ENCODE data around the gene AXDND1. TPM values are rescaled to one million over a fixed set of nuclear protein-coding genes. Genes with fewer than 3 reads are reported as not detected.

The AXDND1 gene
- total and polyA plus RNA-seq, 2 of the 8 experiments (the other 6 are each of a cell fraction or from before 2014, with no cell fraction given): 0.61 TPM; not detected in 1

DNA sequence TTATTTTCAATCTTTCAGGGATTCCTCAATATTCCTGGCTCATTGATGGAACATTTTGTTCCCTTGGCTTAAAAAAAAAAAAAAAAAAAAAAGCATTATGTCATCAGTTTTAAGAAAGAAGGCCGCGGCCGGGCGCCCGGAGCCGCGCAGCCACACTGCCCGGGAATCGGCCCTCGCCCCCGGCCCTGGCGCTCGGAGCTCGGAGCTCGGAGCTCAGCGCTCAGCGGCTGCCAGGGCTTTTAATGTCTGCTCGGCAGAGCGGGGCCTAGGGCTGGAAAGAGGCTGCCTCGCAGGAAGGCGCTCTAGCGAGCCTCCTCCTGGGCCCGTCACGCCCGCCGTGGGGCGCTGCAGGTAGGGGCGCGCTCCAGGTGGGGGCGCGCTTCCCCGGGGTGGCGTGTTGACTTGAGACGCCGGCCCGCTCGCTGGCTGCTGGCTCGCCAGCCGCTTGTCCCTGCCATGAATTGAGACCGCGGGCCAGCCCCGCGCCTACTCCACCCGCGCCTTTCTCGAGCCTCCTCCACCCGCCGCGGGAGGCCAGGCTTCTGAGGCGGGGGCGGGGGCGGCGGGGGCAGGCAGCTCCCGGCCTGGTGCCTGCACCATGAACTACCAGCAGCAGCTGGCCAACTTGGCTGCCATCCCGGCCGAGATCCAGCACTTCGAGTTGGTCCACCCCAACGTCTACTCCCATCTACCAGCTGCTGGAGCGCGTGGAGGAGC lies 220.5 kb downstream of the AXDND1 start:
- peak overlapping the region; percentile 3 to 53 (median 14); a peak in 6 of 8 replicates for H3K4me3 ChIP-seq (ENCODE audit: extremely low read depth in 1 of 4, insufficient read depth in 2 of 4, low read depth in 3 of 4, low read length in 4 of 4)
- CTCF ChIA-PET (ENCODE audit: partially characterized antibody): interaction anchor here (0.7 to 2.0 kb wide), 11 partner anchors 9 to 442 kb away, joined by 3 to 10 read pairs (median 3); partner anchors contain the start of gene NPHS2
- H2BK120ac ChIP-seq (replicated peaks; ENCODE audit: low read depth, low read length): no peak overlapping the region
- 21% methylated on average over 29 of the region's 60 CpGs; no CpG with 5 or more reads in 1 of the 2 experiments for WGBS, 2 experiments (ENCODE audit: extremely low coverage in 1 of 2, insufficient coverage in 1 of 2, insufficient read length in 1 of 2, insufficient replicate concordance in 2 of 2, low coverage in 1 of 2, low lambda C conversion rate in 2 of 2, missing lambda C conversion rate in 1 of 2)
- H3K23me2 ChIP-seq (ENCODE audit: low read depth, low read length): no peaks in the 10 kb centered on the region
- H3K14ac ChIP-seq (ENCODE audit: insufficient read length): no peak overlapping the region
- no peak overlapping the region for H3K4ac ChIP-seq (replicated peaks; ENCODE audit: insufficient read length, low read depth, low read length)
- no peak overlapping the region for H2BK5ac ChIP-seq (ENCODE audit: low read depth, low read length)
- H3K56ac ChIP-seq (replicated peaks; ENCODE audit: insufficient read length, low read depth, low read length): no peak overlapping the region
- H3K18ac ChIP-seq (ENCODE audit: extremely low read depth, low read length): no peak overlapping the region; the same call in 1 of the 2 replicates
- H3K79me1 ChIP-seq (ENCODE audit: low read depth, low read length): no peaks in the 10 kb centered on the region
- H4K5ac ChIP-seq (ENCODE audit: insufficient read length, low read depth, low read length): no peak overlapping the region
- H2BK20ac ChIP-seq (ENCODE audit: low read length): no peak overlapping the region
- FAIRE-seq: no peak
- peaks cover 11 to 37% (median 28%) of the 10 kb centered on the region in 4 experiments for H3K27me3 ChIP-seq (replicated peaks in 1 of 4; ENCODE audit: control insufficient read depth in 3 of 4, extremely low read depth in 1 of 4, insufficient read depth in 3 of 4, low read length in 3 of 4)
- no peak overlapping the region for H2AFZ ChIP-seq (ENCODE audit: low read length)
- POLR2A ChIA-PET (ENCODE audit: partially characterized antibody): interaction anchor here (0.5 to 1.1 kb wide), 2 partner anchors 34 to 350 kb away, joined by 3 read pairs; no protein-coding TSS in a partner anchor
- H4K91ac ChIP-seq (replicated peaks; ENCODE audit: insufficient read length, low read length): no peak overlapping the region
- peaks cover 0 to 4% (median 2%) of the 10 kb centered on the region in 4 experiments; a peak in 2 of 7 replicates for H3K4me1 ChIP-seq (replicated peaks in 1 of 4; ENCODE audit: control insufficient read depth in 3 of 4, insufficient read depth in 4 of 4, low read length in 3 of 4)
- peak overlapping the region; percentile 4; the same call in 1 of the 2 replicates for H2BK12ac ChIP-seq (ENCODE audit: low read depth, low read length)
- H3K9ac ChIP-seq (replicated peaks in 1 of 4; ENCODE audit: extremely low read depth in 1 of 4, low read depth in 3 of 4, low read length in 3 of 4): no peak overlapping the region; a peak in 2 of 7 replicates
- H3K4me2 ChIP-seq (ENCODE audit: insufficient read depth in 1 of 2, low read depth in 2 of 2, low read length in 2 of 2): peak overlapping the region; percentile 27 to 60; a peak in 3 of 4 replicates
- no peaks in the 10 kb centered on the region for H3K36me3 ChIP-seq (ENCODE audit: control insufficient read depth in 2 of 4, insufficient read depth in 4 of 4, low read length in 3 of 4)
- peak in 1 of 2 experiments; percentile 84 for DNase-seq (ENCODE audit: low read depth in 1 of 2, low spot score in 2 of 2)
- H4K20me1 ChIP-seq (replicated peaks in 1 of 2; ENCODE audit: control insufficient read depth in 1 of 2, insufficient read depth in 2 of 2, low read length in 2 of 2): no peaks in the 10 kb centered on the region
- no peaks in the 10 kb centered on the region for H3K79me2 ChIP-seq (ENCODE audit: control insufficient read depth in 1 of 2, insufficient read depth in 2 of 2, low read length in 2 of 2)
- no peak overlapping the region for H3K23ac ChIP-seq (ENCODE audit: insufficient read length)
- H3K9me3 ChIP-seq (ENCODE audit: insufficient read depth in 2 of 2, low read depth in 1 of 2, low read length in 1 of 2): peaks cover 3% of the 10 kb centered on the region in 2 experiments; a peak in 2 of 4 replicates
- H2AK5ac ChIP-seq (ENCODE audit: low read depth, low read length): no peak overlapping the region
- no peak overlapping the region for H2BK15ac ChIP-seq (ENCODE audit: low read length)
- H3K27ac ChIP-seq (ENCODE audit: low read depth, low read length): no peak overlapping the region
- H4K8ac ChIP-seq (ENCODE audit: extremely low read depth, insufficient read depth, low read length): peak overlapping the region; percentile 35; the same call in 1 of the 2 replicates
- TF ChIP-seq RNF2 (IDR thresholded peaks at IDR 0.05; ENCODE audit: borderline replicate concordance, low read depth, low read length, missing control alignments, poor library complexity, severe bottlenecking) (no peak), EP300 (IDR thresholded peaks at IDR 0.05; ENCODE audit: borderline replicate concordance in 1 of 2, low read depth in 2 of 2, low read length in 2 of 2) (no peak), EZH2 (IDR thresholded peaks at IDR 0.05; ENCODE audit: low read depth, low read length, severe bottlenecking) (peak; percentile 43), SIN3A (conservative IDR thresholded peaks at IDR 0.05 in 1 of 2, IDR thresholded peaks at IDR 0.05 in 1 of 2; ENCODE audit: low read depth in 1 of 2, low read length in 2 of 2) (no peak), RAD21 (IDR thresholded peaks at IDR 0.05 in 1 of 2, conservative IDR thresholded peaks at IDR 0.05 in 1 of 2; ENCODE audit: low read depth in 2 of 2, low read length in 2 of 2) (peak; percentile 38 to 54; a peak in 3 of 4 replicates)
- TF ChIP-seq, protein P1, sequence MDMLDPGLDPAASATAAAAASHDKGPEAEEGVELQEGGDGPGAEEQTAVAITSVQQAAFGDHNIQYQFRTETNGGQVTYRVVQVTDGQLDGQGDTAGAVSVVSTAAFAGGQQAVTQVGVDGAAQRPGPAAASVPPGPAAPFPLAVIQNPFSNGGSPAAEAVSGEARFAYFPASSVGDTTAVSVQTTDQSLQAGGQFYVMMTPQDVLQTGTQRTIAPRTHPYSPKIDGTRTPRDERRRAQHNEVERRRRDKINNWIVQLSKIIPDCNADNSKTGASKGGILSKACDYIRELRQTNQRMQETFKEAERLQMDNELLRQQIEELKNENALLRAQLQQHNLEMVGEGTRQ (IDR thresholded peaks at IDR 0.05; ENCODE audit: low read length): no peak
- TF ChIP-seq, protein P2, sequence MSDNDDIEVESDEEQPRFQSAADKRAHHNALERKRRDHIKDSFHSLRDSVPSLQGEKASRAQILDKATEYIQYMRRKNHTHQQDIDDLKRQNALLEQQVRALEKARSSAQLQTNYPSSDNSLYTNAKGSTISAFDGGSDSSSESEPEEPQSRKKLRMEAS (IDR thresholded peaks at IDR 0.05): peak; percentile 31; the same call in 1 of the 2 replicates
